G401 (cell line): ENCODE data around the gene MVB12B. TPM values are rescaled to one million over a fixed set of nuclear protein-coding genes. Genes with fewer than 3 reads are reported as not detected.
A peak's percentile ranks its signal among the peaks of the same experiment; 100 is the strongest.
"Not testable (repeated sequence)": the region's sequence is repeated elsewhere in the genome, so short reads cannot be mapped to it uniquely, and the experiment has no call there.

Experiments used
- DNase-seq: peaks from one replicate; pipeline ENCODE4 v3.0.0-alpha.2; 2015; ENCODE audit warnings: low spot score
- in situ Hi-C: cut with HindIII; loops from 2 replicates; pipeline ENCODE4 v1.10.0; 2016; ENCODE audit warnings: low sequenced_read_pairs, mixed read lengths
- total RNA-seq: library from RNA; depleted of rRNA; stranded (reverse); fragments of >200 nt; shearing (Covaris generic); gene quantifications from 2 replicates; pipeline ENCODE4 v1.2.3, GENCODE V29; 2014; rRNA removed

MVB12B gene, protein sequence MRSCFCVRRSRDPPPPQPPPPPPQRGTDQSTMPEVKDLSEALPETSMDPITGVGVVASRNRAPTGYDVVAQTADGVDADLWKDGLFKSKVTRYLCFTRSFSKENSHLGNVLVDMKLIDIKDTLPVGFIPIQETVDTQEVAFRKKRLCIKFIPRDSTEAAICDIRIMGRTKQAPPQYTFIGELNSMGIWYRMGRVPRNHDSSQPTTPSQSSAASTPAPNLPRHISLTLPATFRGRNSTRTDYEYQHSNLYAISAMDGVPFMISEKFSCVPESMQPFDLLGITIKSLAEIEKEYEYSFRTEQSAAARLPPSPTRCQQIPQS
- 7.0 and 7.7 TPM in 2 replicates for total RNA-seq

GRCh38 chr9:126326228-126327005 is at the start of gene MVB12B:
Gene MVB12B (plus strand): TSS chr9:126326829. CDS start chr9:126326930, 101 bp downstream.
- in situ Hi-C loops: no loop called here
- DNase-seq: no peak

DNA sequence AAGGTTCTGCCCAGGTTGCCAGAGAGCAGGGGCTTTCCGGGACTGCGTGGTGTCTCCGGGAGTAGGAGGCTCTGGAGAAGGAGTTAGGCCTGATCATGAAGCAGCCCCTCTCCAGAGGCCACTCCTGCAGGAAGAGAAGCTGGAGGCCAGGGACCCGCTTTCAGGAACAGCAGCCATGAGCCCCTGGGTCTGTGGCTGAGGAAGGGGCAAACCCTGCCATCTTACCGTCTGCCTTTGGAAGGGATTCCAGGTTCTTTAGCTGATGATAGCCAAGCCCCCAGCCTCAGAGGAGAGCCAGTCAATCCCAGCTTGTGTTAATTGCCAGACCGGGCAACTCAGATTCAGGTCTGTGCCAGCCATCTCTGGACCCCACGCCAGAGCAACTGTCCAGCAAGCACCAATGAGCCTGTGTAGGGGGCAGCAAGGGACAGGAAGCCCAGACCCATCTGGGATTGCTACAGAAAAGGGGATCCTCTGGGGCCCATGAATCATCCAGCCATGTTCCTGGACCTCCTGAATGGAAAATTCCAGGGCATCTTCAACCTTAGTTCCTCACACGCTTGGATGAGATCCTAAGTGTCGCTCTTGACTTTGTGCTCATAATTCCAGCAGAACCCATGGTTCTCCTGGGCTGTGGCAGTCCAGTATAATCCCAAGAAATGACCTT is 42.7 kb upstream of the MVB12B start:
- in situ Hi-C loops: no loop called here

DNA sequence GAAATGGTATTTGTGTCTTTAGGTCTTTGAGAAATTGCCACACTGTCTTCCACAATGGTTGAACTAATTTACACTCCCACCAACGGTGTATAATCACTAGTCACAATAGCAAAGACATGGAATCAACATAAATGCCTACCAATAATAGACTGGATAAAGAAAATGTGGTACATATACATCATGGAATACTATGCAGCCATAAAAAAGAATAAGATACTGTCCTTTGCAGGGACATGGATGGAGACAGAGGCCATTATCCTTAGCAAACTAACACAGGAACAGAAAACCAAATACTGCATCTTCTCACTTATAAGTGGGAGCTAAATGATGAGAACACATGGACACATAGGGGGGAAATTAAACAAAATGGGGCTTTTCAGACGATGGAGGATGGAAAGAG is 41.0 kb upstream of the MVB12B start:
- DNase-seq, in situ Hi-C loops: not testable (repeated sequence)

More for the DNA sequence above, 42.7 kb upstream of the MVB12B start:
- DNase-seq: no peak

- DNase-seq: no peak
- in situ Hi-C loops: no loop called here
Measured at GRCh38 chr9:126287166-126287866, 39.3 kb upstream of the MVB12B start.

GRCh38 chr9:126290871-126291270 is 35.8 kb upstream of the MVB12B start:
- no peak for DNase-seq
- in situ Hi-C loops: no loop called here

DNA sequence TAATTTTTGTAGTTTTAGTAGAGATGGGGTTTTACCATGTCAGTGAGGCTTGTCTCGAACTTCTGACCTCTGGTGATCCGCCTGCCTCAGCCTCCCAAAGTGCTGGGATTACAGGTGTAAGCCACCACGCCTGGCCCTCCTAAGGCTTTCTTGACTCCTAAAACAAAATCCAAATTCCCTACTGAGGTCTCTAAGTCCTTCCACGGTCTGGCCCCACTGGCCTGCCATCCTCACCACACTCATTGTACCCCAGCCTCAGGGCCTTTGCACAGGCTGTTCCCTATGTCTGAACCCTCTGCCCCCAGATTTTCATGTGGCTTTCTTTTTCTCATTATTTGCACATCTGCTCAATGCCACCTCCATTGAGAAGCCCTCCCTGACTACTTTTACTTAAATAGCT is 34.7 kb upstream of the MVB12B start:
- in situ Hi-C loops: no loop called here
- no peak for DNase-seq

DNA sequence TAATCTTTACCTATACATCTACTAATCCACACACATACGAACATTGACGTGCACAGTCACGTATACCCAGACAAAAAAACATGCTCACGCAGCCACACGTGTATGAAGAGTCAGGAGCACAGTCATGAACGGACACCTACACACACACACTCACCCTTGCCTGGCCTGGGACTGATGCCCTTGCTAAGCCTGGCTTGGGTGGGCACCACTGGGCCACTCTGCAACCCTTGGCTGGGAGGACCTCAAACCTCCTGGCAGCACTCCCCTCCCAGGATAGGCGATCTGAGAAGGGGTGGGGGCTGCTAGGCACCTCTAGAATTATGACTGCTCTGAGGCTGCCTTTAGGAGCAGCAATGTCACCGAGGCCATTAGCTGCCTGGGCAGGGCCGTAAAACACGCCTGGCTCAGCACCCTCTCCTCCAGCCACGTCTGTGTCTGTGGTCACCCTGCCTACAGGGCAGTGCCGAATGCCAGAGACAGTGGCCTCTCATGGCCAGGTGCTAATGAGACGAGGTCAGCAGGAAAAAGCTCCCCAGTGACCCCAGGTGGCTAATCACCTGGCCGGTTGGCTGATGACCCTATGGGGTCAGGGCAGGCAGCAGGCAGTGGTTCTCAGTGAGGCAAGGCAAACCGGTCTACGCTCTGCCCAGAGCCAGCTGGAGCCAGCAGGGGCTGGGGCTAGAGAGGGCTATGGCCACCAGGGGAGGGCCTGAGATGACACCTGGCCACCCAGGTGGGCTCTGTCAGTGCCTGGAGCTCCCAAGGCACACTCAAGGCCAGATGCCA is 33.7 kb upstream of the MVB12B start:
- DNase-seq: no peak
- in situ Hi-C loops: no loop called here

- no peak for DNase-seq
- in situ Hi-C loops: no loop called here
Measured at GRCh38 chr9:126293522-126293889, 33.1 kb upstream of the MVB12B start.

DNA sequence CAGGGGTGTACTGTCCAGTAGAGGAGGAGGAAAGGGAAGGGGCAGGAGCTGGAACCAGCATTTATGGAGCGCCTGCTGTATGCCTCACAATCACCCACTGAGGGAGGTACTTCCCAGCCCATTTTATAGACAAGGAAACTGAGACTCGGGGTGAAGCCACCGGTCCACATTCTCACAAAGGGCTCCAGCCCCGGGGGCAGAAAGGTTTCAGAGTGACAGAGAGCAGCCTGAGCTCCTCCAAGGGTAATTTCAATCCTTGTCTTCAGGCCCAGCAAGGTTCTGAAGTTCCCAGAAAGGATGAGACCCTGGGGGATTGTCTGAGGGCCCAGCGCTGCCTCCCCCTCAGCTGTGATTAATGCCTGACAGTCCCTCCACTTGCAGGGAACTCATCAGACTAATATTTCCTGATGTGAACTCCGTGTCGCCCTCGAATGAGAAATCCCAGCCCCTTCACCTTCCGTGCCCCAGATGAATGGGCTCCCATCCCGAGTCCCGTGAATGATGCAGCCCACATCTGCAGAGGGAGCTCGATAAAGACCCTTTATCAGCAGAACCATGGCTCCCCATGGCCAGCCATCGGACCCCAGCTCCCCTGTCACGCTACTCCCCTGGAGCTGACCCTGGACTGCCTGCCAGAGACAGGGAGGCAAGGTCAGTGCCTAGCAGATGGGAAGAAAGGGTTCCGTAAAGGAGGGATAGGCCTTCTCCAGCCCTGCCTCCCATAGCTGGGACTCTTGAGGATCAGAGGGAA is 32.1 kb upstream of the MVB12B start:
- in situ Hi-C loops: no loop called here
- DNase-seq: no peak

DNA sequence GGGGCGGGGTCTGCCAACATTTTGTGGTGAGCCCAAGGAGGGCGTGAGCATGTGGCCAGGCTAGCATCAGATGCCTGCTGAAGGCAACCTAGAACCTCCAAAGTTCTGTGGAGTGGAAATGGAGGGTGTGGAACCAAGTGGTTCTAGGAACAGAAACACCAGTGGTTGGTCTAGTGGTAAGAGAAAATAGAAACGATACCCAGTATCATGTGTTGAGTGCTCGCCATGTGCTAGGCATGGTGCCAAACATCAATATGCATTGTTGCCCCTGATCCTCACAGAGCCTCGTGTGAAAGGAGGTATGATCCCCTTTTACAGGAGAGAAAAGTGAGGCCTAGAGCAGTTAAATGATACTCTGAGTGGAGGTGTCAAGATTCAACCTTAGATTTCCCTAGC is 31.5 kb upstream of the MVB12B start:
- in situ Hi-C loops: no loop called here
- DNase-seq: no peak

GRCh38 chr9:126295516-126295915 is 31.1 kb upstream of the MVB12B start:
- peak; percentile 8 for DNase-seq
- in situ Hi-C loops: no loop called here

DNA sequence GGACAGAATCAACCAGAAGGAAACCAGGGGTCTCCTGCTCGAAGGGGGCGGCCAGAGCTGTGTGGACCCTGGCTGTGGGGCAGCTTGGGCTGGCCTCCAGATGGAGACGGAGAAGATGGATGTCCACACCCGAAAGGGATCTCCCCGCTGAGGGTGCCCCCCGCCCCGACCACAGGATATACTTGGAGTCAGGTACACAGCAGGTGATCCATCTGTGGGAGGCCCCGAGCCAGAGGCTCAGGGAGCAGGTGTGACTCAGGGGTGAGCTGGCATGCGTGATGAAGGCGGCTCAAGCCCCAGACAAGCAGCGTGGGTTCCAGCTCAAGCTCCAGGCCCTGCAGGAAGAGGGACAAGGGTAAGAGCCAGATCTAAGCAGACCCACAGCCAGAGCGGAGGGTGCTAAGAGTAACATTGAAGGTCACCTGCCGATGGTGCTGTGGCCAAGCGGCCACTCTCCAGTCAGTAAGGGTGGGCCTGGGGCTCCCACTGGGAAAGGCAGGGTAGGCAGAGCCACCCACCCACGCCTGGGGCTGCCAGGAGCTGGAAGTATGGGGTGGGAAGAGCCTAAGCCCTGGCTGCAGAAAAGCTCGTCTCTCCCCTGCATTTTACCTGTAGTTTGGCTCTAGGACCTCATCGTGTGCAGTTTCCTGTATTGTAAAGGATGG is 30.6 kb upstream of the MVB12B start:
- in situ Hi-C loops: no loop called here
- peak; percentile 15 for DNase-seq

- DNase-seq: no peak
- in situ Hi-C loops: no loop called here
Measured at GRCh38 chr9:126296687-126297086, 29.9 kb upstream of the MVB12B start.

- no peak for DNase-seq
- in situ Hi-C loops: no loop called here
Measured at GRCh38 chr9:126297661-126298060, 29.0 kb upstream of the MVB12B start.

DNA sequence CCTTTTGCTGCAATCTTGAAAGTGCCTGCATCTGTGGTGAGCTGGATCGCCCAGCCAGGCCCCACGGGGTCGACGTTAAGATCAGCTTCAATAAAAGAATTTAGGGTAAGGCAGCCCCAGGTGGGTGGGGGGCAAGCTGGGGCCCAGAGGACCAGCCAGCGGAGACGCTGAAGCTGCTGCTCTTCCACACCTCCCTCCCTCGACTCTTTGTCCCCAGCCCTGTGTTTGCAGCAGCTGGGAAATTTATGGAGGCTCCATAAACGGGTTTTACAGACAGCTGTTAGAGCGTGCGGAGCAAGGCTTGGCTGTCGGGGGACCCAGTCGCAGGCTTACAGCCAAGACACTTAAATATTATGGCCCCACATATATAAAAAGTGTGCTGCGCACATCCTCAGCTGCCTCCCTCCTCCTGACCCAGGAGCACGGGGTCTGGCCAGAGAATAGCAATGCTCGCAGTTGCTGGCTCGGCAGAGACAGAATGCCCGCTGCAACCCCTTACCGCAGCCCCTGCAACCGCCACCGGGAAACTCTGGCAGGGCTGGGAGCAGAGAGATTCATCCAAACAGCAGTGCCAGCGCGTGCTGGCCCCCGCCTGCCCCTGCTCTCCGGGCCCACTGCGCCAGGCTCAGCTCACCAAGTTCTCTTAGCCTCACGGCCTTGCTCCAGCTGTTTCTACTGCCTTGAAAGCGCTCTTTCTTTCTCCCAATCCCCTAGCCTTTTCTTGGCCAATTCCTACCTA is 28.4 kb upstream of the MVB12B start:
- no peak for DNase-seq
- in situ Hi-C loops: no loop called here

DNA sequence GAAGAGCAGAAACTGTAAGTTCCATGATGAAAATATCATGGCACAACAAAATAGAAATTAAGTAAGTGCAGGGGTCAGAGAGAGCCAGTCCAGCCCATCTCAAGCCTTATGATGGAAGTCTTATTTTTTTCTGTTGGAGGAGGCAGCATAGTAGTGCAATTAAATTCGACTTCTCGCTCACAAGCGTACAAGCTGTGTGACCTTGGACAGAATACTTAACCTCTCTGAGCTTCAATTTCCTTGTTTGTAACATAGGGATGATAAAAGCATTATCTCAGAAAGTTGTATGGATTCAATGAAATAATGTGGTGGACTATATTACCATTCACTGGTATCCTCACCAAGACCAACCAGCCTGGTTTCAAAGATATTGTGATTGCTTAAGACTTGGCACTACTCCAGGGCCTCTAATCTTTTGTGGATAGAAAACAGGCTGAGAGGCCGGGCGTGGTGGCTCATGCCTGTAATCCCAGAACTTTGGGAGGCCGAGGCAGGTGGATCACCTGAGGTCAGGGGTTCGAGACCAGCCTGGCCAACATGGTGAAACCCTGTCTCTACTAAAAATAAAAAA is 26.8 kb upstream of the MVB12B start:
- in situ Hi-C loops: no loop called here
- no peak for DNase-seq

DNA sequence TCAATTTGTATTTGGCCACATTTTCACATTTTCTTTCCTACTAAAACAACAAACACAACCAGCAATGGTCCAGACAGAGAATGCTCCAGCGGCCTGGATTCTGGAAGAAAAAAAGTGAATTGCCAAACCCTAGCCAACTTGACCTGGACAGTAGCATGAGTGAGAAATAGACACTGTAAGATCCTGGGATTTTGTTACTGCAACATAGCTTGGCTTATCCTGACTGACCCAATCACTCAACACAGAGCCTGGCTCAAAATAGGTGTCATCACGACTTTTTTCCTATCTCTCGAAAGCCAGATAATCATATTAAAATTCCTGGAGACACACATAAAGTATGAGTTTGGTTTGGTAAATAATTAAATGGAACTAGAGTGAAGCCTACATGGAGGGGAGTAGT is 25.4 kb upstream of the MVB12B start:
- in situ Hi-C loops: no loop called here
- no peak for DNase-seq
